Breast epithelium (tissue), 3 donors: Measurements from ENCODE around the gene RNF2.

Source experiments
- POLR2A ChIP-seq: fragments of 450-650 bp; IDR thresholded peaks from one replicate; pipeline ENCODE4 v1.6.1; 2016; ENCODE audit warnings: antibody characterized with exemption, mild to moderate bottlenecking, moderate library complexity
- POLR2AphosphoS5 ChIP-seq, 3 donors: sonication (generic); formaldehyde crosslinking; IDR thresholded peaks; one replicate each; pipeline ENCODE4 v1.6.1; 2017; ENCODE audit warnings: antibody characterized with exemption in 3 of 3
- TF ChIP-seq, protein P1 (sequence below), 3 donors: fragments of 450-650 bp; IDR thresholded peaks; one replicate each; pipeline ENCODE4 v1.5.1; 2016 to 2017; ENCODE audit warnings: antibody characterized with exemption in 3 of 3, mild to moderate bottlenecking in 3 of 3, moderate library complexity in 3 of 3

GRCh38 chr1:185063719-185064118 lies 18.4 kb downstream of the RNF2 start:
- TF ChIP-seq, protein P1, sequence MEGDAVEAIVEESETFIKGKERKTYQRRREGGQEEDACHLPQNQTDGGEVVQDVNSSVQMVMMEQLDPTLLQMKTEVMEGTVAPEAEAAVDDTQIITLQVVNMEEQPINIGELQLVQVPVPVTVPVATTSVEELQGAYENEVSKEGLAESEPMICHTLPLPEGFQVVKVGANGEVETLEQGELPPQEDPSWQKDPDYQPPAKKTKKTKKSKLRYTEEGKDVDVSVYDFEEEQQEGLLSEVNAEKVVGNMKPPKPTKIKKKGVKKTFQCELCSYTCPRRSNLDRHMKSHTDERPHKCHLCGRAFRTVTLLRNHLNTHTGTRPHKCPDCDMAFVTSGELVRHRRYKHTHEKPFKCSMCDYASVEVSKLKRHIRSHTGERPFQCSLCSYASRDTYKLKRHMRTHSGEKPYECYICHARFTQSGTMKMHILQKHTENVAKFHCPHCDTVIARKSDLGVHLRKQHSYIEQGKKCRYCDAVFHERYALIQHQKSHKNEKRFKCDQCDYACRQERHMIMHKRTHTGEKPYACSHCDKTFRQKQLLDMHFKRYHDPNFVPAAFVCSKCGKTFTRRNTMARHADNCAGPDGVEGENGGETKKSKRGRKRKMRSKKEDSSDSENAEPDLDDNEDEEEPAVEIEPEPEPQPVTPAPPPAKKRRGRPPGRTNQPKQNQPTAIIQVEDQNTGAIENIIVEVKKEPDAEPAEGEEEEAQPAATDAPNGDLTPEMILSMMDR (IDR thresholded peaks at IDR 0.05): no peak
- TF ChIP-seq POLR2AphosphoS5 (IDR thresholded peaks at IDR 0.05) (no peak), POLR2A (no peak)
